ENCODE data around the gene B9D2.

B9D2 gene

DNA sequence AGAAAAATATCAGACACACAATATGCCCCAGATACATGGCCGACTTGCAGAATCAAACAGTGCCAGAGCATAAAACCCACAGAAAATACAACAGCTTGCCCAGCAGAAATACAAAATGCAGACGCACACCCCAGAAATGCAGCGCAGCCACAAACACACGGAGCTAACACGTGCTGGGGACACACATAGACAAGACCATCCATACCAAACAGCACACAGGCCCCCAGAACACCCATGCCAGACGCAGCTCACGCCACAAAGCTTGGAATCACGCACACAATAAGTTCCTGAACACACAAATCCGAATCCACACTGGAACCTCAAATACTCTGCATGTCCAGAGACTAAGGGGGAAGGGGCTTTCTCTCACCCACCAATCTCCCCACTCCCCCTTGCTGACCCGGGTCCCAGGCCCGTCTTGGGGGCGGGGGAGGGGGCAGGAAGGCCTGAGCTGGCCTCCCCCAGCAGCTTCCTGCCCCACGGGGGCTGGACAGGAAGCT, 36.8 kb downstream of the B9D2 start:
- no peak for DNase-seq (ENCODE audit: low spot score)

DNA sequence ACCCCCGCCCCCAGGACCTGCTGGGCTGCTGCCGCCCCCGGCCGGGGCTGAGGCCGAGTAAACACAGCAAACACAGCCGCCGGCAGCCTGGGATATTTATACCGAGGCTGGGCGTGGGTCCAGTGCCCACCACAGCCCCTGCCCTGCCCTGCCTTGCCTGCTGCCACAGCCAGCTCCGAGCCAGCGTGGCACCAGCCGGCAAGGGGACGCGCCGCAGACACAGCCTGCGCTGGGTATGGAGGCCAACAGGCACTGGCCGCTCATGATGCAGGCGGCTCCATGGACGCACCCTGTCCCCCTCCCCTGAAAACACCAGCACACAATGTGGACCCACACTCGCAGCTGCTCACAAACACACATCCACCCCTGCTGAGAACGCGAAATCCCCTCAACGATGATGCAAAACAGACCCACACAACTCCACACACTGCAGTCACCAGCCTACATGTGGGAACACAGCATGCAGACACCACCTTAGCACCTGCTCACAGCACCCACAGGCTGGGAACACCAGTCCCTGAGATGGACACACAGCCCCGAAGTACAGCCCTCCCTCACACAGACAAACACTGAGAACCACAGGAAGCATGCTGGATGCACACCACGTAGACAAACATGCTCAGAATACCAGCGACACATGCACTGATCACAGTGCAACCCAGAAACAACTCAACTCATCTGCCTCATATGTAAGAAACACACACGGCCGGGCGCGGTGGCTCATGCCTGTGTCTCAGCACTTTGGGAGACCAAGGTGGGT, 37.8 kb downstream of the B9D2 start:
- DNase-seq (ENCODE audit: low spot score), result no peak

DNA sequence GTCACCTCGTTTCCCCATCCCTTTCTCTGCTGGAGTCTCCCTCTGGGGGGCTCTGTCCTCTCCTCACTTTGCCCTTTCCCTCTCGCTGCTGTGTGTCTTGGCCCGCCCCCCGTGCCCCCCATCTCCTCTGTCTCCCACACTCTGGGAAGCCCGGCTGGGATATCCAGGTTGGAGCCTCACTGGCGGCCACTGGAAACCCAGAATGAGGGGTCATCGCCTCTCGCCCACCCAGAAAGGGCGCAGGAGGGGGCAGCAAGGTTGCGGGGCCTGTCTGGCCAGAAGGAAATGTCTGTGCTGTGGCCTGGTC, 38.4 kb downstream of the B9D2 start:
- DNase-seq (ENCODE audit: low spot score), result no peak

DNA sequence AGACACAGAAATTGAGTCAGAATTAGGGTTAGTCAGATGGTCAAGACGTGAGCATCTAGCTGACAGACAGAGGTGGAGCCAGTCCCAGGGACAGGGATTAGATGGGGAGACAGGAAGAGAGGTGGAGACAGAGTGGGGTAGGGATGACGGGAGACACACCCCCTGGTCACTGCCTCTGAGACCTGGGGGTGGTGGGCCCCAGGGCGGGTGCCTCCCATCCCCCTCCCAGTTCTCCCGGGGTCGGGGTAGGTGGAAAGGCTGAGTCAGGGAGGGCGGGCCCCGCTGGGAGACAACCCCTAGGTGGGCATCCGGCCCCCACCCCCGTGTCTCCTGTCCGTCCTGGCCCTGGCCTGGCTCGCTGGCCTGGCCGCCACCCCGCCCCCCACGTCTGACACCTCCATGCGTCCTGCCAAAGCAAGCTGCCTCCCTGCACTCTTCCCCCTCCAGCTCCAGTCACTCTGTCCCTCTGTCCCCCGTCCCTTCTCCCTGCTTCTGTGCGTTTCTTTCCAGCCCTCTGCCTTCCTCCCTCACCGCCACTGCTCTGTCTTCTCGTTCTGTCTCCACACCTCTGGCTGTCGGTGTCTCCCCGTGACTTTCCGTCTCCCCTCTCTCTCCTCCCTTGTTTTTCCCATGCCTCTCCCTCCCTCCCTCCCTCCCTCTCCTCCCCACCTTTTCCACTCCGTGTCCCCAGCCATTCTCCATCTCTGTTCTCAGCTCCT, 38.9 kb downstream of the B9D2 start:
- DNase-seq (ENCODE audit: low spot score), result no peak

DNA sequence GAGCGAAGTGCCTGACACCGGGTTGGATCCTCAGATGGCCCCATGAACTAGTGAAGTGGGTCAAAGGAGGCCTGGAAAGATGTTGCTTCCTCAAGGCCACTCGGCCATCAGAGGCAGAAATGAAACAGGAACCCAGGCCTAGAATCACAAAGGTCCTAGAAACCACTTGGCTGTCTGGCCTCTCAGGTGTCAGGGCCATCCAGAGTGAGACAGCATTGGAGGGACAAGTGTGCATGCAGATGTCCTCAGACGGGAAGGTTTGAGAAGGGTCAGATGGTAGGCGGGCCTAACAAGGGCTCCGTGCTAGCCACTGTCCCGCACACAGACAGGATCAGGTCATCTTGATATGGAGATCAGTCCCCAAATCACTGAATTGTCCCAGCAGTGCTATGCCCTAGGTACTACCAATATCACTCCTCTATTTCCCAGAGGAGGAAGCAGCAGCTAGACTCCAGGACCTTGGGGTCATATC, 39.7 kb downstream of the B9D2 start:
- no peak for DNase-seq (ENCODE audit: low spot score)

DNA sequence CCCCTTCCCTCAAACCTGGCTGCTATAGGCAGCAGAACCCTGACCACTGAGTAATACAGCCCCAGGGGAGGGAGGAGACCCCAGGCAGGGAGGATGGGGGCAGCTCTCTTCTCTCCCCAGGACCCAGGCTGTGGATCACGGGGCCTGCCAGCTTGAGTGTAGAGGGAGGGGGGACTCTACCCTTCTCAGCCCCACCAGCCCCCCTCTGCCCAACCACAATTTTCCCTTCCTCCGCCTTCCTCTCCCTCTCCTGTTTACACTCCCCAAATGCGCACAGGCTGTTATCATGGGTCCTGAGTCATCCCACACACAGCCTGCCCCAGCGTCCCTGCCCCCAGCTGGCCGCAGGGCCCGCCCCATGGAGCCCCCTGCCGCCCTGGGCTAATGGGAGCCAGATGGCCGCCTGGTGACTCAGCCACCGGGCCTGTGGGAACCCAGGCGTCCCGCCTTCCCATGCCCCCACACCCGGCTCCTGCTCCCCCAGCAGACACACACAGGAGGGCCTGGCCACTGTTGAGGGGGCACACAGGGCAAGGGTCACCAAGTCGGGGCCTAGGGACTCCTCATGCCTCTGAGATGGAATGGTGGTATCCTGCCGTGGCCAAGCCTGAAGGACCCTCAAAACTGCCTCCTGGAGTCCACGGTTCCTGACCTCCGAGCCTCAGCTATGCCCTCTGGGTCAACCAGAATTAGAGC, 40.4 kb downstream of the B9D2 start:
- DNase-seq (ENCODE audit: low spot score), result no peak

DNA sequence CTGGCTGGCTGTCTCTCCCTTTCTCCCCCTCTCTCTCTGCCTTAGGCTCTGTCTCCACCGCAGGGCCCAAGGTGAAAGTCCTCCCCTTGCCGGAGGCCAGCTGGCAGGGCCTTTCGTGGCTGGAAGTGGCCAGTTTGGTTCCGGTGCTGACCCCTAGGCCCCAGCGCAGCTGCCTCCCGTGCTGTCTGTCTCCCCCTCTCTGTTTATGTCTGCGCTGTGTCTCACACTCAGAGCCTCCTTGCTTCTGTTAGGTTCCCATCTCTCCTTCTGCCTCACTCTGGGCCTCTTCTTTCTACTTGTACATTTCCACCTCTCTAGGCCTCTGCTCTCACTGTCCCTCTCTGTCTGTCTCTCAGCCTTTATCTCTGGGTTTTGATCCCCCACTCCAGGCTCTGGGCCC, 40.9 kb downstream of the B9D2 start:
- DNase-seq (ENCODE audit: low spot score), result no peak

DNA sequence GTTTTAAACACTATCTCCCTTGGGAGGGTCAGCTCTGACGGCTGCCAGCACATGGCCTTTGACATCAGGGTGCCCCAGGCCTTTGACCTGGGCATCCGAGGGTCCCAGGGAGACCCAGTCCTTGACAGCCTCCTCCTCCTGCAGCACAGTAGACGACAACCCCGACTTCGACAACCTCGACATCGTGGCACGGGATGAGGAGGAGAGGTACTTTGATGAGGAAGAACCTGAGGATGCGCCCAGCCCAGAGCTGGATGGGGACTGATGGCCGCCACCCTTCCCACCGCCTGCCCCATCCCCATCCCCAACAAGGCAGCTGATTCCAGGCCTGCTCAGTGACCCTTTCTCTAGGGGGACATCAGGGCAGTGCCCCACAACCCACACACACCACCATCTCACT, 41.5 kb downstream of the B9D2 start:
- no peak for DNase-seq (ENCODE audit: low spot score)

DNA sequence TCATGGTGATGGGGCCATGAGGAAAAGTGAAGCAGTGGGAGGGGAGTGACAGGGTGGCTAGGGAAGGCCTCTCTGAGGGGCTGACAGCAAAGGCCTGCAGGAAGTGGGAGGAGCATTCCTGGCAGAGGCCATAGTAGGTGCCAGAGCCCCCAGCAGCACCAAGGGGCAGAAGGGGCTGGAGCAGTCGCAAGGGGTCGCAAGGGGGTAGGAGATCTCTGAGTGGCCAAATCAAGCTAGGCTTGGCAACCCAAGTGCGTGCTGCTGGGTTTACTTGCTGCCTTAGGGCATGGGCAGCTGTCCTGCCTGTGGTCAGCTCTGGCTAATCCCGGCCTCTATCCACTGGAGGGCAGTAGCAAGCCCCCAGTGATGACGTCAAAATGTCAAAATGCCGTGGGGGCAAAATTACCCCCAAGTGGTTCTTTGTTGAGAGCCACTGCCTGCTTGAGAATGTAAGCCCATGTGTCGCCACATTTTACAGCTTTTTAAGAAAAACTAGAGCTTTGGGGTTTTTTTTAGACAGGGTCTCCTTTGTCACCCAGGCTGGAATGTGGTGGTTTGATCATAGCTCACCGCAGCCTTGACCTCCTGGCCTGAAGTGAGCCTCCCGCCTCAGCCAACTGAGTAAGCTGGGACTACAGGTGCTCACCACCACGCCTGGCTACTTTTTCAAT, 42.2 kb downstream of the B9D2 start:
- peak; percentile 90 for DNase-seq (ENCODE audit: low spot score)

DNA sequence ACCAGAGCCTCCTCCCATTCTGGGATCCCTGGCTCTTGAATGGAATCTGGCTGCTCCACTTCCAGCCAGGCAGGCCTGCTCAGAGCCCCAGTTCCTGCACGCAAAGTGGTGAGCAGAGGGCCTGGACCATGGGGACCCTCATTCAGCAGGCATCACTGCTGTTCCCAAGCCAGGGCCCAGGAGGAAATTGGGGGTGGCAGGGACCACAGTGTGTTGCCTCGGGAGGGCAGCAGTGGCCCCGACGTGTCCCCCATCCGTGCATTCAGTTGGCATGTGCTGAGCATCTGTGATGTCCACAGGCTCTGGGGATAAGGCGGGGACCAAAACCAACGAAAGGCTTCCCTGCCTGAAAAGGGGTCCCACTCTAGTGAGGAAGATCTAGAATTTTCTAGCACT, 42.7 kb downstream of the B9D2 start:
- no peak for DNase-seq (ENCODE audit: low spot score)

DNA sequence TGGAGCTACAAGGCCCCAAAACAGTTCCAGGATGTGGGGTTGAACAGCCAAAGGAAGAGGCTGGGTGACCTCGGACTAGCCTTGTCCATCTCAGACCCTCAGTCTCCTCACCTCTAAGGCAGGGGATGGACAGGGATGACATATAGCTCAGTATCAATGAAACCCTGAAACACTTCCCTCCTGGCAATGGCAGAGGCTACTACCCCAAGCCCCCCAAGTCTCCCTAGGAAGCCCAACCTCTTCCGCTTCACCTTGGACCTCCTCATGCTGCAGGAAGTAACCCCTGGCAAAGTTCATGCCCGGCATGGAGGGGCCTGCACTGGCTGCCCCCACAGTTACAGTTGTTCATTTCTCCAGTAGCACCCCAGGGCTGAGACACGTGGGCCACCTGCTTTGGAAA, 43.4 kb downstream of the B9D2 start:
- DNase-seq (ENCODE audit: low spot score), result no peak

DNA sequence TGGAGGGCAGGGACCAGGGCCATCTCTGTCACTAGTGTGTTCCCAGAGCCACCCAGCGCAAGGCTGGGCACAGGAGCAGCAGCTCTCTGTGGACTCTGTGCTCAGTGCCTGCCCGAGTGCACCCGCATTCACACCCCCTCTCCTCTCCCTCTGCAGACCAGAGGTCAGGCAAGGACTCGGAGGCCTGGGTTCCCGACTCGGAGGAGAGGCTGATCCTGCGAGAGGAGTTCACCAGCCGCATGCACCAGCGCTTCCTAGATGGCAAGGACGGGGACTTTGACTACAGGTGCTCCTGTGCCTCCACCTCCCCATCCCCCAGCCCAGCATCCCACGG, 43.8 kb downstream of the B9D2 start:
- no peak for DNase-seq (ENCODE audit: low spot score)

DNA sequence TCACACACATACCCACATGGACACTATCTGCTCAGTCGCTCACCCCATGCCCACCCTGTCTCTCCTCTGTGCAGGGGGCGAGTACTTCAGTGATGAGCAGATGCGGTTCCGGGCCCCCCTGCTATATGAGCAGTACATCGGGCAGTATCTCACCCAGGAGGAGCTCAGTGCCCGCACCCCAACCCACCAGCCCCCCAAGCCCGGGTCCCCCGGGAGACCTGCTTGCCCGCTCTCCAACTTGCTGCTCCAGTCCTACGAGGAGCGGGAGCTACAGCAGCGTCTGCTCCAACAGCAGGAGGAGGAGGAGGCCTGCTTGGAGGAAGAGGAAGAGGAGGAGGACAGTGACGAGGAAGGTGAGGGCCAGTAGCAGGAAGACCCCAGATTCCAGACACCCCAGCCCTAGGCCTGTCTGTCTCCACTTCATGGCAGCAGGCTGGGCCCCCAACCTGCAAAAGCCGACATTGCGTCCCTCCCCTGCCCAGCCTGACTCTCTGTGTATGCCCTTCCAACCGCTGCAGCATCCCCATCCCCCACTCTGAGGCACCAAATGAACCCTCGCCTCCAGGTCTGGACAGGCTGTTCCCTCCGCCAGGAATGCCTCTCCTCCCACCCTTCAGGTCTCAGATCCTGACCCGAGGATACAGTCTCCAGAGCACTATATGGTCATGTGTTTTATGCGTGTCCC, 44.3 kb downstream of the B9D2 start:
- no peak for DNase-seq (ENCODE audit: low spot score)

DNA sequence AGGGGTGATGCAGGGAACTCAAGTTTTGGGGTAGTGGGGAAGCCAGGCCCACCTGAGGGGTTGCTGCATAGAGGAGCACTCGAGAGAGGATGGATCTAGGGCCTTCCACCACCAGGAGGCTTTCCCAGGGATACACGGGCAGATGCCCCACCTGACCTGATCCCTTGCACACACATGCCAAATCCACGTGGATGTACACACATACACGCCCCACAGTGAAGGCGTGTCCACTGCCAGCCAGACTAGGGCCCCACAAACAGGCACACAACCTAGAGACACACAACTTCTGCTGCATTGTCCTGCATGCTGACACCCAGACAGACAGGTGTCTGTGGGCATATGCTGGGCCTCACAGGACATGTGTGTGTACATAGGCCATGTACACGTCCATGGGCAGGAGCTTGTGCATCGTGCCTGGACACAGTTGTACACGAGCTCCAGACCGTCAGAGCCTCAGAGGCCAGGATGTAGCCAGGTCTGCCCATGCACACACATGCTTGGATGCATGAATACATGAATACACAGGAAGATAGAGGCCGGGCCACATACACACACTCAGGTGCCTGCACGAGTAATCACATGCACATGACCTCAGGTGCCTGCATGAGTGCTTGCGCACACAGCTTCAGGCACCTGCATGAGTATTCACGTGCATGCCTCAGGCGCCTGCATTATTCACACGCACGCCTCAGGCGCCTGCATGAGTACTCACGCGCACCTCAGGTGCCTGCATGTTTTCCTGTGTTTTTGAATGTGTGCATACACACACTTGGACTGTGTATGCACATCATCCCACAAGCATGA, 45.1 kb downstream of the B9D2 start:
- no peak for DNase-seq (ENCODE audit: low spot score)

DNA sequence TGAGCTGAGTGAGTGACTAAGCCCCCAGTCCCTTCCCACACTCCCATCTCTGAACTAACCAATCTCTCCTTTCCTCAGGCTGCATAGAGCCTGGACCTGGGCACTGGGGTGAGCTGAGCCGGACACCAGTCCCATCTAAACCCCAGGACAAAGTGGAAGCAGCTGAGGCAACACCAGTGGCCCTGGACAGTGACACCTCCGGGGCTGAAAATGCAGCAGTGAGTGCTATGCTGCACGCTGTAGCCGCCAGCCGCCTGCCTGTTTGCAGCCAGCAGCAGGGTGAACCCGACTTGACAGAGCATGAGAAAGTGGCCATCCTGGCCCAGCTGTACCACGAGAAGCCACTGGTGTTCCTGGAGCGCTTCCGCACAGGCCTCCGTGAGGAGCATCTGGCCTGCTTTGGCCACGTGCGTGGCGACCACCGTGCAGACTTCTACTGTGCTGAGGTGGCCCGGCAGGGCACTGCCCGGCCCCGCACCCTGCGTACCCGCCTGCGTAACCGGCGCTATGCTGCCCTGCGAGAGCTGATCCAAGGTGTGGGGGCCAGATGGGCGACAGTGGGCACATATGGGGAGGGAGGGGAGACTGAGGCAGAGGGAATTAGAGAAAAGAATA, 47.5 kb downstream of the B9D2 start:
- no peak for DNase-seq (ENCODE audit: low spot score)

DNA sequence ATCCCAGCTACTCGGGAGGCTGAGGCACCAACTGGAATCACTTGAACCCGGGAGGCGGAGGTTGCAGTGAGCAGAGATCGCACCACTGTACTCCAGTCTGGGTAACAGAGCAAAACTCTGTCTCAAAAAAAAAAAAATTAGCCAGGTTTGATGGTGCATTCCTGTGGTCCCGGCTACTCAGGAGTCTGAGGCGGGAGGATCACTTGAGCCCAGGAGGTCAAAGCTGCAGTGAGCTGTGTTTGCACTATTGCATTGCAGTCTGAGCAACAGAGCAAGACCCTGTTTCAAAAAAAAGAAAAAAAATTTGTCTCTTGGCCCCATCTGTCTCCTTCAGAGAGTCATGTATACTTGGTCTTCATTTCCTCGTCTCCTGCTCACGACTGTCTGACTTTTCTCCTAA, 52.3 kb downstream of the B9D2 start:
- DNase-seq (ENCODE audit: low spot score), result no peak

DNA sequence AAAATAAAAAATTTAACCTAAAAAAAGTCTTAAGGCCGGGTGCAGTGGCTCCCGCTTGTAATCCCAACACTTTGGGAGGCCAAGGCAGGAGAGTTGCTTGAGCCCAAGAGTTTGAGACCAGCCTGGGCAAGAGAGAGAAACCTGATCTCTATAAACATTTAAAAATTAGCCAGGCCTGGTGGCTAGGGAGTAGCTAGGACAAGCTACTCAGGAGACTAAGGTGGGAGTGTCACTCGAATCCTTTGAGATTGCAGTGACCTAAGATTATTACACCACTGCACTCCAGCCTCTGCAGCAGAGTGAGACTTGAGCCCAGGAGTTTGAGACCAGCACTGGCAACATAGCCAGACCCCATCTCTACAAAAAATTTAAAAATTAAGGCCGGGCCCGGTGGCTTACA, 52.9 kb downstream of the B9D2 start:
- no peak for DNase-seq (ENCODE audit: low spot score)

DNA sequence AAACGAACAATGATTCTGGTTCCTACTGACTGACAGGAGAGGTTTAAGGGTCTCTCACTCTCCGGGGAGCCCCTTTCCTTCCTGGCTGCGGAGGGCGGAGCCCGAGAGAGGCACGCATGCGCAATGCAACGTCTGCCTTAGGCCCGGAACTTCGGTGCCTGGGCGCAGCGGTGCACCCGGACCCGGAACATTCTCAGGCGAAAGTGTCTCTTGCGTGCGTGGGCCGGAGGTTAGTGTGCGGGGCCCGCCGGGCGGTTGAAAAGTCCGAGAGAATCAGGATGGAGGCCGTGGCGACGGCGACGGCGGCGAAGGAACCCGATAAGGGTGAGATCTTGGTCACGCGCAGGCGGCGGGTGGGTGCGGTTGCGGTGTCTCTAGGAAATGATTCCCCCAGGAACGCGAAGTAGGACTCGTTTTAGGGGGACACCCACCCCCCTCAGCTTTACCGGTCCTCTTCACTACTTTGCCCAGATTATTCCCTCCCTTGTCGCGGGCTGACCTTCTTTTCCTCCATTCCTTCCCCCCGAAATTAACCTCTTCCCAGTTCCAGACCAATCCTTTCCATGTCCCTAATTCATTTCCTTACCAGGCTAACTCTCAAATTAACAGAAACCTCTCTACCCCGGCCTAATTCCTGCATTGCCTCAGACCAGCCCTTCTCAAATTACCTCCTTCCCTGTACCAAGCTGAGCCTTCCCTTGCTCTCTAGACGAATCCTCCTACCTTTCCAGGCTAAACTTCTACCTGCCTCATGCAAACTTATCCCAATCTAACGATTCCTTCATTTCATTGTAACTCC, 53.7 kb downstream of the B9D2 start, which contains the start of gene CCDC97:
Gene CCDC97 (plus strand): TSS at position 140 of the 799 bp plus-strand sequence. CDS start 139 bp downstream, at position 279.
- DNase-seq (ENCODE audit: low spot score), result peak; percentile 97

DNA sequence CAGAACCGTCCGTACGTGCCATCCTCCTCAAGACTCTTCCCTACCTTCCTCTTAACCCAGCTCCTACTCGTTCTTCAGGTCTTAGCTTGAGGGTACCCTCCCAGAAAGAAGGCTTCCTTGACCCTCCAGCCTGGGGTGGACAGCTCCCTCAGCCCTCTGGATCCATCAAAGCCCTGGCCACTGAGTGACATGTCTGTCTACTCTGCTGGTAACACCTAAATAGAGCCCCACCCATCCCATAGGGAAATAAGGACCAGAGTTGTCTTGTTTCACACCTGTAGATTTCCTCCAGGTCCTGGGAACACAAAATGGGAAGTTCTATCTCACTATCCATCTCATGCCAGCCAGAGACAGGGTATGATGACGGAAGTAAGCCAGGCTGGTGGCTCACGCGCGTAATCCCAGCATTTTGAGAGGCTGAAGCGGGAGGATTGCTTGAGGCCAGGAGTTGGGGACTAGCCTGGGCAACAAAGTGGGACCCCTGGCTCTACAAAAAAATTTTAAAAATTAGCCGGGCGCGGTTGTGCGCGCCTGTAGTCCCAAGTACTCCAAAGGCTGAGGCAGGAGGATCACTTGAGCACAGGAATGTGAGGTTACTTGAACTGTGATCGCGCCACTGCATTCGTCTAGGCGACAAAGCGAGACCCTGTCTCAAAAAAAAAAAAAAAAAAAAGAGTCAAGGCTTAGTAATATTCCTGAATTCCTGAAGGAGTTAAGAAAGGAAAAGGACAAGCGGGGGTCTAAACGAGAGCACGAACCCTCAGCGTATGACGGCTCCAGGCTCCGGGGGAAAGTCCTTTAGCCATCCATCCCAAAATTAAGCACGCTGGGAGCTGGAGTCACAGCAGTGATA, 54.5 kb downstream of the B9D2 start:
- no peak for DNase-seq (ENCODE audit: low spot score)
